ENCODE data around the gene SLCO4A1.
A peak's percentile ranks its signal among the peaks of the same experiment; 100 is the strongest.
"Not testable (repeated sequence)": the region's sequence is repeated elsewhere in the genome, so short reads cannot be mapped to it uniquely, and the experiment has no call there.

The SLCO4A1 gene

DNA sequence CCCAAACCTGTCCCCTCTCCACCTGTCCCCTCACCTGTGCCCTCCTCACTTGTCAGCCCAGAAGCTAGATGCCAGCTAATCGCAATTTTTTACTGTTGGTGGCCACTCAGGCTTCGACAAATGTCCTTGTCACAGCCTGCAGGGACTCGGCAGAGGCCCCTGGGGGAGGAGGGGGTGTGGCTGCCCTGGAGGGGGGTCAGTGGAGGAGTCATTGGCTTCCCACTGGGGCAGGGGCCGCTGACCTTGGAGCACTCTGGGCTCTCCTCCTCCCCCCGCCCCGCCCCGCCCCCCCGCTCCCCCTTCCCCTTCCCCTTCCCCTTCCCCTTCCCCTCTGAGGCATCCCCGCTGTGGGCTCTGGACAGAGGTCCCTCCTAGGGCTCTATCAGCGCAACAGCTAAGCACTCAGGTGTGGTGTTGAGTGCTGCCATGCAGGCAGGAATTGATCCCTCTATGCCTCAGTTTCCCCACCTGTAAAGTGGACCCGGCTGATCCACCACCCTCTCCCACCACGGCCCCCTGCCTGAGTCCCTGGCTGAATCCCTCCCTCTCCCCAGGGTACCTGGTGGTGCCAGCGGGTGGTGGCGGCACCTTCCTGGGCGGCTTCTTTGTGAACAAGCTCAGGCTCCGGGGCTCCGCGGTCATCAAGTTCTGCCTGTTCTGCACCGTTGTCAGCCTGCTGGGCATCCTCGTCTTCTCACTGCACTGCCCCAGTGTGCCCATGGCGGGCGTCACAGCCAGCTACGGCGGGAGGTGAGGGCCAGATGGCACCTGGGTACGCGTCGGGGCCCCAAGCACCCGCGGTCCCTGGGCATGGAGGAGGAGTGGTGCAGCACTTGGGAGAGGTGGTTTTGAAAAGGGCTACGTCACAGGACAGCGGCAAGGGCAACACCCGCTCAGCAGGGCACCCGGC is 23.8 kb downstream of the SLCO4A1 start:
- no peak for DNase-seq (ENCODE audit: low read depth)

DNA sequence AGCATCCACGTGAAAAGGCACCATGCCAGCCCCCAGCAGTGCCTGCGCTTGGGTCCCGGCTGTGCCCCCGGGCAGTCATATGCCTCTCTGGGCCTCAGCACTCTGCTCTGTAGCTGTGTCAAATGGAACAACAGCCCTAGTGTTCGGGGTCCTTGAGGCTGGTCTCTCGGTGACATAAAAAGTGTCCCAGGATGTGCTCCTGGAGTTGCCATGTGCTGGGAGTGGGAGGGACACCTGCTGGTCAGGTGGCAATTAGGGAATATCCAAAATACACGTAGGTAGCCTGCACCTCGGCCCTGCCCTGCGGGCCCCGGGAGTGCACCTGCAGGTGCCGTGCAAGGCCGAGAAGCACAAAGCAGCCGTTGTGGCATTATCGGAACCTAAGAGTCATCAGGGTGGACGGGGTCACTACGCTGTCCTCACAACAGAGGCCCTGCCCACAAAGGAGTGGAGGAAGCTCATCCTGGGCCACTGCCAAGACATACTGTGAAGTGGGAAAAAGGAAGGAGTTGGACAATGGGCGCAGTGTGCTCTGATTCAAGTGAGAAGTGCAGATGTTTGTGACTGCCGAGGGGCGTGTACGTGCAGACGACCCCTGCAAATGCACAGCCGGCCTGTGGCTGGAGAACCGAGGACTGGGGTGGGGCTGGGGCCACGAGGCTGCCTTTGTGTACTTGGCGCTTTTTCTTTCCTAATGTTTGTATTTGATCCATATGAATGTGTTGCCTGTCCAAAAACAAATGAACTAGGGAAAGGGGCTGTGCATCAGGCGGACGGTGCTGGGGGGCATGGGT is 24.6 kb downstream of the SLCO4A1 start:
- DNase-seq (ENCODE audit: low read depth), result no peak

DNA sequence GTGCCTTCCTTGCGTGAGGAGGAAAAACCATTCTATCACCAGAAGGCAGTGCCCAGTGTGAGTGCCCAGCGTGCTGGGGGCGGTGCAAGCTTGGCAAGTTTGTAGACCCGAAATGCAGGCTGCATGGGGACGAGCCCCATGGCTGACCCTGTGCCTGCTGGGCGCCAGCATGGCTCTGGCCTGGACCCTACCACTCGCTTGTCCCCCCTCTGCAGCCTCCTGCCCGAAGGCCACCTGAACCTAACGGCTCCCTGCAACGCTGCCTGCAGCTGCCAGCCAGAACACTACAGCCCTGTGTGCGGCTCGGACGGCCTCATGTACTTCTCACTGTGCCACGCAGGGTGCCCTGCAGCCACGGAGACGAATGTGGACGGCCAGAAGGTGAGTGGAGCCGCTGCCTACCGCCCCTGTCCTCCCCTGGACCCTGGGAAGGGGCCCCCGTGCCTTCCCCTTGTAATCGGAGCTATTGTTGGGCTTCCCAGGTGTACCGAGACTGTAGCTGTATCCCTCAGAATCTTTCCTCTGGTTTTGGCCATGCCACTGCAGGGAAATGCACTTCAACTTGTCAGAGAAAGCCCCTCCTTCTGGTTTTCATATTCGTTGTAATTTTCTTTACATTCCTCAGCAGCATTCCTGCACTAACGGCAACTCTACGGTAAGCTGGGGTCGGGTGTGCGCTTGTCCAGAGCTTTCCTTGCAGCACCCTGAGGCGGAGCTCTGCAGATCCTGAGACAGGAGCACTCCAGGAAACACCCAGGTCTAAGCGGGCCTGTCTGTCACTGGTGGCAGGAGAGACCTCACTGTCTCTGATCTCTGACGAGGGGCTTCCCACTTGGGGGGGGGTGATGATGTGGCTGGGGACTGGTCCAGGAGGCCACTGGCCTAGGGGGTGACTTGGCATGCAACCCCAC is 25.5 kb downstream of the SLCO4A1 start:
- DNase-seq (ENCODE audit: low read depth), result no peak

DNA sequence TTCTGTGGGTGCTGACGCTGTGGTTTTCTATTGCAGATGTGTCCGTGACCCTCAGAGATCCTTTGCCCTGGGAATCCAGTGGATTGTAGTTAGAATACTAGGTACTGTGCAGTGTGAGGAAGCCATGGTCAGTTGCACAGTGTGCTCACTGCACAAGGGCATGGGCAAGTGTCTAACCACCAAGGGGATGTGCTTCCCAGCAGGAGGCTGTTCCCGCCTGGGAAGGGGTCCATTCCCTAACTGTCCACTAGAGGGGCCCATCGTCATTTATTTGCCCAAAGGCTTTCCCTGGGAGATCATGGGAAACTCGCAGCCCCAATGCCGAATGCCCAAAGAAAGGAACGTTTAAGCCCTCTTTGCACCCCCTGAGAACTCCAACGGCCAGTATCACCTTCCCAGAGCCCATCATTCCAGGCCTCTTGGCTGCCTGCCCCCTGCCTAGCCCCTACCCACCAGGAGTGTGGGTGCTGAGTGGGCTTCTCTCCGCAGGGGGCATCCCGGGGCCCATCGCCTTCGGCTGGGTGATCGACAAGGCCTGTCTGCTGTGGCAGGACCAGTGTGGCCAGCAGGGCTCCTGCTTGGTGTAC is 26.2 kb downstream of the SLCO4A1 start:
- peak; percentile 65 for DNase-seq (ENCODE audit: low read depth)

DNA sequence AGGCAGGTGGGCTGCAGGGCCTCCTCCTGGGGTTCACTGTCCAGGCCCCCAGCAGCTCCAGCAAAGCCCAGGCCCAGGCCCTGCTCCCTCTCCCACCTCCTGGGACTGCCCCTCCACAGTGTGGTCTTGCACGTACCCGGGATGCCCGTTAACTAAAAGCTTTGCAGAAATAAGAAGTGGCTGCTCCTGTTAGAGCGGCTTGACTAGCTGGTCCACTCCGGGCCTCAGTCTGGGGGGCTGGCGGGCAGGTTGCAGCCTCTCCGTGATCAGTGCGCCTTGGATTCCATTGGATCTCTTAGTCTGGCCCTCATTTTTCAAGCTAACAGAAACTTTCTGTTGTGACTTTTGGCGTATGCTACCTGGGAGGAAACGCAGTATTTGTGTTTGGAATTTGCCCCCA is 26.9 kb downstream of the SLCO4A1 start:
- DNase-seq (ENCODE audit: low read depth), result no peak

DNA sequence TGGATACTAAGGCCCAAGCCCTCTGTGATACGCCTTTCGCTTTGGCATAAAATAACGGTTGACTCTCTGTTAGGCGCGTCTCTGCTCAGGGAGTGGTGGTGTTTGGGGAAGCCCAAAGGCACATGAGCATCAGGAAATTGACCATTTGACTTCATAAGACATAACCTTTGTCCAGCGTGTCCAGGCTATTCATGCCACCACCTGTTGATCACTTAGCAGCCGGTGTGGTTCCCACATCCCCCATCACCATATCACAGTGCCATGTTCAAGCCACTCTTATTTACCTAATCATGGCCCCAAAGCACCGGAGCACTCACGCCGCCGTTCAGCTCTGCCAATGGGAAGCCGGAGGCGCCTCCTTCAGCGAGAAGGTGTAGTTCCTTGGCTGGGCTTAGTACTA is 27.9 kb downstream of the SLCO4A1 start:
- no peak for DNase-seq (ENCODE audit: low read depth)

DNA sequence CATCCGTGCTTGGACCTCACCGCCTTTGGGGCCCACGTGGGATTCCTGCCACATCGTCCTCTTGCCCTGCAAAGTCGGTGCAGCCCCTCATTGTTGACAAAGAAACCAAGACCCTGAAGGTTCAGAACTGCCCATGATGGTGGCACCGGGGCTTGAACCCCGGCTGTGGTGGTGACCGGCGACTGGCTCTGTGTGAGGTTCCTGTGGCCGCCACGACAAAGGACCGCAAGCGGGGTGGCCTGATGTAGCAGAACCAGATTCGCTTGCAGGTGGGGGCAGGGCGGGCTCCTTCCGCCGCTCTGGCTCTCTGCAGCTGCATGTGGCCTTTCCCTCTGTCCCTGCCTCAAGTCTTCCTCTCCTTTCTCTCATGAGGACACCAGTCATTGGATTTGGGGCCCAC is 28.7 kb downstream of the SLCO4A1 start:
- DNase-seq (ENCODE audit: low read depth), result no peak

DNA sequence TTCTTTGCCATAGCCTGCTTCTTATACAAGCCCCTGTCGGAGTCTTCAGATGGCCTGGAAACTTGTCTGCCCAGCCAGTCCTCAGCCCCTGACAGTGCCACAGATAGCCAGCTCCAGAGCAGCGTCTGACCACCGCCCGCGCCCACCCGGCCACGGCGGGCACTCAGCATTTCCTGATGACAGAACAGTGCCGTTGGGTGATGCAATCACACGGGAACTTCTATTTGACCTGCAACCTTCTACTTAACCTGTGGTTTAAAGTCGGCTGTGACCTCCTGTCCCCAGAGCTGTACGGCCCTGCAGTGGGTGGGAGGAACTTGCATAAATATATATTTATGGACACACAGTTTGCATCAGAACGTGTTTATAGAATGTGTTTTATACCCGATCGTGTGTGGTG is 29.5 kb downstream of the SLCO4A1 start:
- no peak for DNase-seq (ENCODE audit: low read depth)

DNA sequence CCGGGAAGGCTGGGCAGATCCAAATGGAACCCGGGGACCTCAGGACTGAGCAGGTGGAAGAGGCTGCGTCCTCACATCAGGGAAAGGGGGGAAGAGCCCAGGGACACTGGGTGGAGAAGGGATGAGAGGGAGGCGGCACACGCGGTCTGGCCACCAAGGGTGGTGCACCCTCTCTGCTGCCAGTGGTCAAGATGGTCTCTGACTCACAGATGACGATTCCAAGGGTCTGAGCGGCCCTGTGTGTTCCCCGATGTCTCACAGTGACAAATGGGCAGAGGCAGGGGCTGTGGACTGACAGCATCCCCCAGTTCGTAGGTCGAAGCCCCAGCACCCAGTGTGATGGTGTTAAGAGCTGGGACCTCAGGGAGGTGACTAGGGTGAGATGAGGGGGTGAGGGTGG is 32.1 kb downstream of the SLCO4A1 start:
- no peak for DNase-seq (ENCODE audit: low read depth)

DNA sequence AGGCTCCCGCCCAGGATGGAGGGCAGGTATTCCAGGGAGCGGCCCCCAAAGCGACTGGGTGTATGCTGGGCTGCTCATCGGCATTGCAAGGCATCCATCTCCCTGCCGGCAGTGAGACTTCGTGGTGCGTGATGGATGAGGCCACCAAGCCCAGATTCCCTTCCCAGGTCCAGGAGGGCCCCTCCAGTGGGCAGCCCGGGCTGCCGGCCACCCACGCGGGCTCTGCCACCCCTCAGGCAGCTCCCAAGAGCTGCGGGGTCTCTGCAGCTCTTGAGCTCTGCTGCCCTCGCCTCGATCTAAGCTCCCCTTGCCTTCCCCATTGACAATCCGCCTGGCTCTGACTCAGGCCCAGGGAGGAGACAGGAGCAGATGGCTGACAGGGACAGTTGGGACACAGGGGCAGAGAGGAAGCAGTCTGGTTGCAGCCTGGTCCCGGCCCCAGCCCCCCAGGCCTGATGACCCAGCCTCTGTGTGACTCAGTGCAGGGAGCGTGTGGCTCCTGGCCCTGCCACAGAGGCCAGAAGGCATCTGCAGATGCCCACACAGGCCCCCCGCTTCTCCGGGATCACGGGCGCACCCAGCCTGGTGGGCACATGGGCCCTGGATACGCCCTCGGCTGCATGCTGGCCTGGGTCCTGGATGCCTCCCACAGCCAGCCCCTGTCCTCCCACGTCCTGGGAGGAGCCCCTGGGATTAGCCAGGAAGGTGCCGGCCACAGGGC is 33.0 kb downstream of the SLCO4A1 start:
- DNase-seq (ENCODE audit: low read depth), result no peak

DNA sequence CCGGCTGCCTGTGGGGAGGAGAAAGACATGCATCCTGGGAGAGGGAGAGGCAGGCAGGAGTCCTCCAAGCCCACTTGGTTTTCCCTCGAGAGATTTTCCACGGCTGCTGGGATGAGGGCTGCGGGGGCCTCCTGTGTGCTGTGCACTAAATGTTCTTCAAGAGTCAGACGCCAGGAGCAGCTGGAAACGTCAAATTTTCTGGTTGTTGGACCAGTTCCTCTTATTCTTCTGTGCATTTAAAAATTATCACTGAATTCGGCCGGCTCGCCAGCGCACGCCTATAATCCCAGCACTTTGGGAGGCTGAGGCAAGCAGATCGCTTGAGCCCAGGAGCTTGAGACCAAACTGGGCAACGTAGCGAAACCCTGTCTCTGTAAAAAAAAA is 33.6 kb downstream of the SLCO4A1 start:
- DNase-seq (ENCODE audit: low read depth), result no peak

DNA sequence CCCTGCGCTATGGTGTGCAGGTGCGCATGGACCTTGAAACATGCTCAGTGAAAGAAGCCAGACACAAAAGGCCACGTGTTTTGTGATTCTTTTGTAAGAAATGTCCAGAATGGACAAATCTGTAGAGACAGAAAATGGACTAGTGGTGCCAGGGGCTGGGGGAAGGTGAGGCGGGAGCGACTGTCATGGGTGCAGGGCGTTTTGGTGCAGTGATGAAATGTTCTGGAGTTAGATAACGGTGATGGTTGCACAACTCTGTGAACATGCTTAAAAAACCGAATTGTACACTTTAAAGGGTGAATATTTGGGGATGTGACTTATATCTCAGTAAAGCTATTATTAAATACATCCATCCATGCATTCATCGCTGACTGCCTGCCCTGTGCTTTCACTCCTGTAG is 34.7 kb downstream of the SLCO4A1 start:
- no peak for DNase-seq (ENCODE audit: low read depth)

DNA sequence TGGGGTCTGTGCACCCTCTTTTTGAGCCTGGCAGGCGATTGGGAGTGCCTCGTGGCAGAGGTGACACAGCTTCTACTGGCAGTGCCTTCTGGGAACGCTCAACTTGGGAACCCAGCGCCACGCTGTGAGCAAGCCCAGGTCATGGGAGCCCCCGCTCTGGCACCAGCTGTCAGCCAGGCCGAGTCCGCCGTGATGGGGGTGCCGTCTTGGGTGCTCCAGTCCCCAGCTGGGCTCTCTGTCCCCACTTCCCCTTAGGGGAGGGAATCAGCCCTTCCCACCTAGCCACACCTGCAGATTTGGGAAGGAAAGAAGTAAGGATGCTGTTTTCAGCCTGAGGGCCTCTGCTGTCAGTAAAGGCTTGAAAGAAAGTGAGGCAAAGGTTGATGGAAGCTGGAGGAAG is 35.4 kb downstream of the SLCO4A1 start:
- DNase-seq (ENCODE audit: low read depth), result no peak

DNA sequence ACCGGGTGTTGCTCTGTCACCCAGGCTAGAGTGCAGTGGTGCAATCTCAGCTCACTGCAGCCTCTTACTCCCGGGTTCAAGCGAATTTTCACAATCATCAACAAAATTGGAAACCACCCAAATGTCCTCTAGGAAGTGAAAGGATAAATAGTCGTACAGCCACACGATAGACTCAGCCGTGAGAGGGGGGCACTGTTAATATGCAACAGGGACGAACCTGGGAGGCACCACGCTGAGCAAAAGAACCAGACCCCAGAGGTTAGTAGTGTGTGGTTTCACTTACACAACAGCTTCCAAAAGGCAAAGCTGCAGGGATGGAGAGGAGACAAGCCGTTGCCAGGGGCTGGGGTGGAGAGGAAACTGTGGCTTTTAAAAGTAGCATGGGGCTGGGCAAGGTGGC is 36.2 kb downstream of the SLCO4A1 start:
- no peak for DNase-seq (ENCODE audit: low read depth)

DNA sequence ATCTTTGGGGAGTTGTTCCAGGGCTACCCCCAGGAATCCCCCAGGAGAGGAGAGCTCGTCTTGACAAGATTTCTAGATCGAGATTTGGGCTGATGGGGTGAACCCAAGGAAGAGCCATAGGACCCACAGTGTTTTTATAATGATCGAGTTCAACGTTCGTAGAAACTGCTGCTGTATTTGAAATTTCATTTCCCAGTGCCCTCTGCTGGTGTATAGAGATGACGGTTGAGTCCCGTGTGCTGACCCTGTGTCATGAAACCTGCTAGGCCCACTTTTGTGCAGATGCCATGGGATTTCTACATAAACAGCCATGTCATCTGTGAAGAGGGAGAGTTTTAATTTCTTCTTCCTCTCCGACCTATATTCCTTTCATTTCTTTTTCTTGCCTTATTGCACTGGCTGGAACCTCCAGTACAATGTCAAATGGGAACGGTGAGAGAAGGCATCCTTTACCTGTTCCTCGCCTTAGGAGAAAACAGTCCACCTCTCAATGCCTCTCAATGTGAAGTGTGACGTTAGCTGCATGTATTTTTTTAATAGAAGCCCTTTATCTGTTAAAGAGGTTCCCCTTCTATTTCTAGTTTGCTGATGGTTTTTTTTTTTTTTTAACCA is 37.8 kb downstream of the SLCO4A1 start:
- no peak for DNase-seq (ENCODE audit: low read depth)

DNA sequence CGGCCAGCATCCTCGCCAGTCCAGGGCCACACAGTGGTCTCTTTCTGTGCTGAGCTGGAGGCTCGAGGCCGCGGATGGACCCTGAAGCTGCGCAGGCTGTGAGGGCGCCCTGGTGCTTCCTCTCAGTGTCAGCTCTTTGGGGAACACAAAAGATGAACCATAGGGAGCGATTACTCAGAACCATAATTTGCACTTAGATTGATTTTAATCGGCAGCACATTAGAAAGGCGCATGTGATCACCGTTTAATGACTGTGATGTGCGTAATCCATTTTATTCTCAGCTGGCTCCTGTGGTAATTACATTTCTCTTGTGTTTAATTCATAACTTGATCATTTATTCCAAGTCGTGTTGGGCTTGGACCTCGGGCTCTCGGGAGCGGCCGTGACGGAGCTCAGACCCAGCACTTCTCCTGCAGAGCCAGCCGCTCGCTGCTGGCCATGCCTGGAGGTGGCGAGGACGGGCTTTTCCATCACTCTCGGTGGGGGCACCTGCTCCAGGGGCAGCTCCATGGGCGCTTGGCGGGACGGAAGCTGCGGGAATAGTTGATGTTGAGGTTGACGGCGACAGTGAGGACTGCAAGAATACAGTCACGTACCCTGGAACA is 40.7 kb downstream of the SLCO4A1 start:
- DNase-seq (ENCODE audit: low read depth), result no peak

DNA sequence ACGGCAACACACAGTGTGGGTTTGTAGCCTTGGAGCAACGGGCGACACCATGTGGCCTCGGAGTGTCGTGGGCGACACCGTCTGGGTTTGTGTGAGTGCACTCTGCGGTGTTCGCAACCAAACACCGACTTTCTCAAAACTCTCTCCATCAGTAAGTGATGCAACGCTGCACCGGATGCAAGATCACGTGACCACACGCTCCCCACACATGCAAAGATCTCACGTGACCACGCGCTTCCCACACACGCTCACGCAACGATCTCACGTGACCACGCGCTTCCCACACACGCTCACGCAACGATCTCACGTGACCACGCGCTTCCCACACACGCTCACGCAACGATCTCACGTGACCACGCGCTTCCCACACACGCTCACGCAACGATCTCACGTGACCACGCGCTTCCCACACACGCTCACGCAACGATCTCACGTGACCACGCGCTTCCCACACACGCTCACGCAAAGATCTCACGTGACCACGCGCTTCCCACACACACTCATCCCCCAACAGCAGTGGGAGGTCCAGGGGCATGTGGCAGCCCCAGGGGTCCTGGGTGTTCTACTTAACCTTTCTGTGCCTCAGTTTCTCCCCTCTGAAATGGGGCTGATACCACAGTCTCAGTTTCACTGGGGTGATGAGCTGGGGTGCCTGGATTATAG is 41.5 kb downstream of the SLCO4A1 start:
- DNase-seq (ENCODE audit: low read depth), result not testable (repeated sequence)

DNA sequence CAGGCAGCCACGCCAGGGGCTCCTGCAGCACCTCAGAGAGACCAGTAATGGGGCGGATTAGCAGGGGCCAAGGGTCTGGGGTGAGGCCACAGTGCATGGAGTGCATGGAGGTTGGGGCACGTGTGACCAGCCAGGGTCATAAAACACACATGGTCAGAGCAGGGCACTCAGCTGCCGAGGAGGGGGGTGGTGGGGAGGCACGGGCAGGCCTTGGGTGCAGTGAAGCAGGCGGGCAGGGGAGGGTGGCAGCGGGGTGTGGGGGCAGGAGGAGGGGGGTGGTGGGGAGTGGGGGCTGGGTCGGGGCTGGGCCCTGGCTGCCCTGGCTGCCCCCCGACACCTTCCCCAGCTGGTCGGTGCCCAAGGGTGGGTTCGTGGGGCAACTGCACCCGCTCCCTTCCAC is 42.7 kb downstream of the SLCO4A1 start:
- no peak for DNase-seq (ENCODE audit: low read depth)

DNA sequence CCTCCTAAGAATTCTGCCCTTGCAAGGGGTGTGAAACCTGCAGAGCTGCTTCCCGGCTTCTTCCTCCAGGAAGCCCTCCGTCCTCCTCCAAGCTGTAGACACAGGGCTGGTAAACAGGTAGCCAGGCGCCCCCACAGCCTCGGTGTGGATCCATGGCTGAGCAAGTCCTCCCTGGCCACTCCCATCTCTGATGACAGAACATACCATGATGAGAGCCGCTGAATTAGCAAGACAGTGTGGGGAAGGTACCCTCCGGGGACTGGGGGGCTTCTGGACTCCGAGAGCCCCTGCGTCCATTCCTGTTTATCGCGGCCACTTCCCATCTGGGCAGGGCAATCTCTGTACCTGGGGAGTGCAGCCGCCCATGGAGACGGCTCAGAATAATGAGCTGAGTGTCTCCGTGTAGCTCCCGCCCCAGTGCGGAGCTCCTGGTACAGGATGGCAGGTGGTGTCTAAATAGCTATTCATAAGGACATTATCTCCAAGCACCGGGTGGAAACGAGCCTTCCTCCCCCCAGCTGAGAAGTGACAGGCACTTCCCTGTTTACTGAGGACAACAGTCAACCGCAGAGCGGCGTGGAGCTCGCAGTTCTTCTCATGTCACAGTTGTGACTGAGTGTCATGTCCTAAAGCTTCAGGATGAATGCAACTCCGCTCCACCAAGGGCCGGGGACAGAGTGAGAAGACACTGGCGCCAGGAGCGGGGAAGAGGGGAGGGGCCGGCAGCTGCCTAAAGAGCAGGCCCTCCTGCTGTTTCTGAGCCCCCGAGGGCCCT is 43.7 kb downstream of the SLCO4A1 start:
- no peak for DNase-seq (ENCODE audit: low read depth)
